ENCODE results near the gene HDAC3. TPM values are rescaled to one million over a fixed set of nuclear protein-coding genes. Genes with fewer than 3 reads are reported as not detected.
"Not testable (repeated sequence)": the region's sequence is repeated elsewhere in the genome, so short reads cannot be mapped to it uniquely, and the experiment has no call there.

Gene HDAC3
- total RNA-seq, 2 experiments from 2014 or later: 94.8 to 98.3 TPM

GRCh38 chr5:141615991-141616720, 20.5 kb downstream of the HDAC3 start:
- peak overlapping the region; percentile 96 for H3K27ac Mint-ChIP-seq
- peaks cover 63% of the 10 kb centered on the region for H3K4me1 Mint-ChIP-seq (ENCODE audit: low read depth)
- H3K36me3 Mint-ChIP-seq (ENCODE audit: low read depth): peaks cover 47% of the 10 kb centered on the region

GRCh38 chr5:141613344-141613743, 23.3 kb downstream of the HDAC3 start:
- no peaks in the 10 kb centered on the region for H3K27me3 Mint-ChIP-seq
- H3K27ac Mint-ChIP-seq: peak overlapping the region; percentile 54
- peaks cover 46% of the 10 kb centered on the region for H3K36me3 Mint-ChIP-seq (ENCODE audit: low read depth)
- no peaks in the 10 kb centered on the region for H3K9me3 Mint-ChIP-seq
- ChIA-PET CTCF (interaction anchor here (1.9 to 13.6 kb wide), 3 partner anchors 21 to 46 kb away, joined by 4 to 297 read pairs (median 8); no protein-coding TSS in a partner anchor), POLR2A (no interaction called here)
- no peak overlapping the region for H3K4me3 Mint-ChIP-seq
- peaks cover 76% of the 10 kb centered on the region for H3K4me1 Mint-ChIP-seq (ENCODE audit: low read depth)
- intact Hi-C loops (cut with micrococcal nuclease): no loop called here
- no peak for TF ChIP-seq CTCF (IDR thresholded peaks at IDR 0.05)
- DNase-seq (no peak), ATAC-seq (no peak)

More at GRCh38 chr5:141615991-141616720, 20.5 kb downstream of the HDAC3 start:
- no peak for TF ChIP-seq CTCF (IDR thresholded peaks at IDR 0.05)
- ChIA-PET CTCF (interaction anchor here (0.8 to 13.6 kb wide), 11 partner anchors 11 to 397 kb away, joined by 3 to 297 read pairs (median 7); partner anchors contain the start of genes GNPDA1, HDAC3 and RELL2), POLR2A (interaction anchor here (0.7 to 4.1 kb wide), 7 partner anchors 8 to 100 kb away, joined by 3 to 37 read pairs (median 4); partner anchors contain the start of genes HDAC3 and RELL2)
- intact Hi-C loops (cut with micrococcal nuclease): no loop called here
- peak; percentile 46 for DNase-seq
- no peaks in the 10 kb centered on the region for H3K27me3 Mint-ChIP-seq
- H3K4me3 Mint-ChIP-seq: peak overlapping the region; percentile 99
- H3K9me3 Mint-ChIP-seq: no peaks in the 10 kb centered on the region
- no peak for ATAC-seq

- Mint-ChIP-seq H3K27ac (peak overlapping the region; percentile 43), H3K4me1 (ENCODE audit: low read depth) (peaks cover 83% of the 10 kb centered on the region), H3K36me3 (ENCODE audit: low read depth) (peaks cover 39% of the 10 kb centered on the region), H3K4me3 (no peak overlapping the region), H3K9me3 (no peaks in the 10 kb centered on the region), H3K27me3 (no peaks in the 10 kb centered on the region)
- ChIA-PET POLR2A (interaction anchor here (1.3 kb wide), 1 partner anchor 8 kb away, joined by 3 read pairs; no protein-coding TSS in a partner anchor), CTCF (interaction anchor here (13.6 kb wide), 1 partner anchor 19 kb away, joined by 297 read pairs; no protein-coding TSS in a partner anchor)
- TF ChIP-seq CTCF (IDR thresholded peaks at IDR 0.05): no peak
- DNase-seq: no peak
- intact Hi-C loops (cut with micrococcal nuclease): no loop called here
- ATAC-seq: no peak
Measured at GRCh38 chr5:141611289-141611688, 25.4 kb downstream of the HDAC3 start.

GRCh38 chr5:141609921-141610320, 26.7 kb downstream of the HDAC3 start:
- DNase-seq; ATAC-seq; intact Hi-C loops (cut with micrococcal nuclease); H3K27me3 Mint-ChIP-seq; H3K9me3 Mint-ChIP-seq; H3K4me3 Mint-ChIP-seq: not testable (repeated sequence)
- POLR2A ChIA-PET: interaction anchor here (1.3 to 3.3 kb wide), 3 partner anchors 10 to 27 kb away, joined by 3 to 9 read pairs (median 9); partner anchors contain the start of genes HDAC3 and RELL2
- CTCF ChIA-PET: interaction anchor here (0.9 to 9.6 kb wide), 4 partner anchors 8 to 46 kb away, joined by 3 to 132 read pairs (median 26); partner anchors contain the start of genes DIAPH1 and RELL2
- peaks cover 34% of the 10 kb centered on the region for H3K36me3 Mint-ChIP-seq (ENCODE audit: low read depth)
- peaks cover 84% of the 10 kb centered on the region for H3K4me1 Mint-ChIP-seq (ENCODE audit: low read depth)
- peak overlapping the region; percentile 75 for H3K27ac Mint-ChIP-seq

- Mint-ChIP-seq H3K9me3 (no peaks in the 10 kb centered on the region), H3K4me3 (no peak overlapping the region), H3K27ac (peak overlapping the region; percentile 94), H3K4me1 (ENCODE audit: low read depth) (peaks cover 83% of the 10 kb centered on the region), H3K36me3 (ENCODE audit: low read depth) (peaks cover 30% of the 10 kb centered on the region), H3K27me3 (no peaks in the 10 kb centered on the region)
- CTCF ChIA-PET: interaction anchor here (0.9 to 9.6 kb wide), 4 partner anchors 9 to 45 kb away, joined by 4 to 132 read pairs (median 26); partner anchors contain the start of genes DIAPH1 and RELL2
- POLR2A ChIA-PET: interaction anchor here (0.8 to 3.3 kb wide), 4 partner anchors 9 to 28 kb away, joined by 3 to 9 read pairs (median 8); partner anchors contain the start of genes DIAPH1, HDAC3 and RELL2
- DNase-seq: no peak
- no peak for ATAC-seq
- intact Hi-C loops (cut with micrococcal nuclease): no loop called here
- no peak for TF ChIP-seq CTCF (IDR thresholded peaks at IDR 0.05)
Measured at GRCh38 chr5:141609044-141609443, 27.6 kb downstream of the HDAC3 start.

All from activated CD8-positive, alpha-beta T cell treated with anti-CD3 and anti-CD28 coated beads for 36 hours (primary cell).